K562 treated with DMSO at 1 percent for 4 hours (cell line): Measurements from ENCODE around the gene KLKB1. TPM values are rescaled to one million over a fixed set of nuclear protein-coding genes. Genes with fewer than 3 reads are reported as not detected.

Source experiments
- total RNA-seq: library from RNA; unstranded; fragments of 300-600 nt; gene quantifications from 2 replicates; pipeline ENCODE4 v1.2.3, GENCODE V29; 2022; ENCODE audit not compliant: insufficient read depth

KLKB1 gene
- total RNA-seq = 0.38 TPM in 1 of 2 replicates, not detected in the other

GRCh38 chr4:186227221-186227620 lies at the start of gene KLKB1:
TSS of gene KLKB1 (plus strand) at chr4:186227507. CDS start at chr4:186228196, 689 bp downstream.

GRCh38 chr4:186191200-186192065 lies 35.9 kb upstream of the KLKB1 start, which contains the start of gene CYP4V2:
TSS of gene CYP4V2 (plus strand) at chr4:186191567. CDS start at chr4:186191824, 257 bp downstream.

GRCh38 chr4:186265683-186266652 lies 38.7 kb downstream of the KLKB1 start, which contains the start of gene F11:
TSS of gene F11 (plus strand) at chr4:186266189. CDS start at chr4:186267137, 948 bp downstream.

Other genes starting within 250 kb of the KLKB1 start
- not detected in 2 replicates for gene TLR3, start 158.4 kb upstream of the KLKB1 start, total RNA-seq
- gene FAM149A, start 122.8 kb upstream of the KLKB1 start, total RNA-seq = not detected in 2 replicates
- 7.3 and 7.7 TPM in 2 replicates for gene CYP4V2, start 35.9 kb upstream of the KLKB1 start, total RNA-seq
- gene F11, start 38.7 kb downstream of the KLKB1 start, total RNA-seq = not detected in 2 replicates